HepG2 (cell line): ENCODE measurements around the gene PDE6H. TPM values are rescaled to one million over a fixed set of nuclear protein-coding genes. Genes with fewer than 3 reads are reported as not detected.

ENCODE experiments used
- ATAC-seq: fragments of 200-7000 bp; cut with Tn5 transposase; 3 replicates; pipeline ENCODE4 v1.9.1; 2020; ENCODE audit warnings: mild to moderate bottlenecking, moderate library complexity
- BruUV-seq: library from RNA; stranded (reverse); fragments of 400-500 nt; replicated peaks from 2 replicates; lab custom pipeline; 2021; lab: Mats Ljungman, UMichigan
- CTCF ChIA-PET: fragments of 300-600 bp; formaldehyde crosslinking; extraction: SDS; loops from one replicate; lab custom pipeline; 2021; ENCODE audit warnings: low total read pairs, inconsistent platforms, low intra/inter-chr PET ratio; lab: Yijun Ruan, JAX
- POLR2A ChIA-PET: fragments of 350-600 bp; sonication (Branson Sonifier 250); formaldehyde crosslinking; loops from one replicate; lab custom pipeline; 2020; ENCODE audit warnings: antibody characterized with exemption, inconsistent platforms; lab: Yijun Ruan, JAX
- DNase-seq: peaks from one replicate; pipeline ENCODE4 v3.0.0-alpha.2; 2015; ENCODE audit warnings: low spot score
- FAIRE-seq: peaks from 3 replicates; lab custom pipeline; 2011; peaks lifted over from hg19 to GRCh38; lab: Jason Lieb, UNC
- H2AFZ ChIP-seq: one replicate; pipeline ENCODE4 v1.6.1; 2011; ENCODE audit warnings: low read length, inconsistent platforms
- H3K27ac ChIP-seq: fragments of 300-600 bp; 3 replicates; pipeline ENCODE4 v1.8.0; 2011; ENCODE audit warnings: mixed run types, mild to moderate bottlenecking, mixed read lengths, low read length, inconsistent platforms; ENCODE audit not compliant: insufficient read depth; ENCODE audit errors: extremely low read length
- H3K27me3 ChIP-seq, 2 experiments: fragments of 200-600 bp in 1 of 2; 2 replicates in 1 of 2; 3 replicates in 1 of 2; pipeline versions ENCODE4 v1.6.0 to v1.8.0; 2011; ENCODE audit warnings: low read length in 2 of 2, mild to moderate bottlenecking in 2 of 2, moderate library complexity in 2 of 2, inconsistent platforms in 1 of 2; ENCODE audit not compliant: insufficient read depth in 2 of 2, control insufficient read depth in 1 of 2
- H3K36me3 ChIP-seq, 2 experiments: fragments of 200-600 bp in 1 of 2; replicated peaks in 1 of 2; 2 replicates in 1 of 2; 3 replicates in 1 of 2; pipeline versions ENCODE4 v1.5.1 to v1.8.0; 2011; ENCODE audit warnings: low read length in 2 of 2, inconsistent platforms in 1 of 2; ENCODE audit not compliant: insufficient read depth in 2 of 2, control insufficient read depth in 1 of 2
- H3K4me1 ChIP-seq: 2 replicates; pipeline ENCODE4 v1.5.1; 2012; ENCODE audit warnings: low read length, inconsistent platforms; ENCODE audit not compliant: insufficient read depth
- H3K4me2 ChIP-seq: 2 replicates; pipeline ENCODE4 v1.6.0; 2011; ENCODE audit warnings: low read depth, low read length, inconsistent platforms
- H3K4me3 ChIP-seq, 3 experiments: fragments of 200-600 bp in 1 of 3; sonication (generic), shearing (Covaris generic) in 1 of 3; replicated peaks in 1 of 3; 2 replicates each; pipeline ENCODE4 v1.5.1; 2011 to 2016; ENCODE audit warnings: low read length in 3 of 3, inconsistent platforms in 2 of 3, low read depth in 2 of 3, mild to moderate bottlenecking in 2 of 3, control low read depth in 1 of 3, mixed read lengths in 1 of 3; ENCODE audit not compliant: insufficient read depth in 1 of 3
- H3K79me2 ChIP-seq: one replicate; pipeline ENCODE4 v1.6.1; 2011; ENCODE audit warnings: low read length, inconsistent platforms; ENCODE audit not compliant: insufficient read depth
- H3K9ac ChIP-seq: 2 replicates; pipeline ENCODE4 v1.6.0; 2011; ENCODE audit warnings: mild to moderate bottlenecking, low read depth, low read length, inconsistent platforms; ENCODE audit not compliant: insufficient read depth
- H3K9me3 ChIP-seq: 2 replicates; pipeline ENCODE4 v1.5.1; 2012; ENCODE audit warnings: mild to moderate bottlenecking, low read length
- H4K20me1 ChIP-seq: 2 replicates; pipeline ENCODE4 v1.6.0; 2011; ENCODE audit warnings: inconsistent platforms, mild to moderate bottlenecking, low read length, moderate library complexity; ENCODE audit not compliant: insufficient read depth
- CAMTA2 ChIP-seq: sonication (generic); formaldehyde crosslinking; IDR thresholded peaks from 2 replicates; pipeline ENCODE4 v1.4.0; 2020; ENCODE audit warnings: mild to moderate bottlenecking, missing genetic modification reagents, borderline replicate concordance
- DDIT3 ChIP-seq: sonication (generic); formaldehyde crosslinking; IDR thresholded peaks from 2 replicates; pipeline ENCODE4 v1.4.0; 2020; ENCODE audit warnings: mild to moderate bottlenecking, missing genetic modification reagents
- GTF3A ChIP-seq: sonication (generic); formaldehyde crosslinking; conservative IDR thresholded peaks from 2 replicates; pipeline ENCODE4 v1.4.0; 2020; ENCODE audit warnings: mild to moderate bottlenecking, missing genetic modification reagents
- HNF4G ChIP-seq, 2 experiments: sonication (generic) in 1 of 2; formaldehyde crosslinking in 1 of 2; IDR thresholded peaks; 2 replicates each; pipeline versions ENCODE4 v1.4.0 to v1.6.1; 2011 to 2020; ENCODE audit warnings: borderline replicate concordance in 2 of 2, low read depth in 2 of 2, mild to moderate bottlenecking in 2 of 2, low read length in 1 of 2, missing genetic modification reagents in 1 of 2, moderate library complexity in 1 of 2
- HOMEZ ChIP-seq: IDR thresholded peaks from 2 replicates; pipeline ENCODE4 v1.6.1; 2016; ENCODE audit warnings: low read depth
- POLR2AphosphoS2 ChIP-seq: IDR thresholded peaks from 2 replicates; pipeline ENCODE4 v1.6.1; 2011; ENCODE audit warnings: low read depth, low read length, improper control_type of control experiment
- RFXAP ChIP-seq: sonication (generic); formaldehyde crosslinking; IDR thresholded peaks from 2 replicates; pipeline ENCODE4 v1.4.0; 2020; ENCODE audit warnings: missing genetic modification reagents, borderline replicate concordance
- SATB2 ChIP-seq: sonication (generic); formaldehyde crosslinking; IDR thresholded peaks from 2 replicates; pipeline ENCODE4 v1.5.0; 2020; ENCODE audit warnings: missing genetic modification reagents
- ZFP36 ChIP-seq: fragments of 150-350 bp; IDR thresholded peaks from 2 replicates; pipeline ENCODE4 v1.6.1; 2018; ENCODE audit warnings: borderline replicate concordance, low read length, low read depth; ENCODE audit not compliant: partially characterized antibody
- ZNF687 ChIP-seq: sonication (generic); formaldehyde crosslinking; IDR thresholded peaks from 2 replicates; pipeline ENCODE4 v1.5.1; 2020; ENCODE audit warnings: mild to moderate bottlenecking, missing genetic modification reagents, moderate library complexity
- ZNF709 ChIP-seq: sonication (generic); formaldehyde crosslinking; IDR thresholded peaks from 2 replicates; pipeline ENCODE4 v1.5.0; 2020; ENCODE audit warnings: mild to moderate bottlenecking, missing genetic modification reagents
- ZNF740 ChIP-seq: sonication (generic); formaldehyde crosslinking; IDR thresholded peaks from 2 replicates; pipeline ENCODE4 v1.4.0; 2020; ENCODE audit warnings: missing genetic modification reagents
- ZNF749 ChIP-seq: sonication (generic); formaldehyde crosslinking; IDR thresholded peaks from 2 replicates; pipeline ENCODE4 v1.8.0; 2022; ENCODE audit warnings: mild to moderate bottlenecking, missing genetic modification reagents, moderate library complexity, borderline replicate concordance
- WGBS: methylation state at CpG from one replicate; pipeline ENCODE4 v1.1.6; 2017; ENCODE audit warnings: low lambda C conversion rate; 5-methylcytosine and 5-hydroxymethylcytosine counted together
- in situ Hi-C: cut with HindIII; loops from 2 replicates; pipeline ENCODE4 v1.10.0; 2017; ENCODE audit warnings: low pct_unique_long_range_greater_than_20kb; ENCODE audit not compliant: extremely low pct_ligation_motif_present
- intact Hi-C: fragments of 100-400 bp; cut with micrococcal nuclease; formaldehyde crosslinking; loops from one replicate; pipeline ENCODE4 v1.10.0; 2022; ENCODE audit not compliant: unreplicated experiment
- polyA plus RNA-seq, 8 experiments: library from polyadenylated mRNA; depleted of rRNA in 3 of 8; stranded (reverse) in 7 of 8; unstranded in 1 of 8; fragments of >200 nt; fragmentation: Illumina TruSeq in 4 of 8; extraction: Trizol in 4 of 8; gene quantifications; 2 replicates each; pipeline versions ENCODE4 v1.2.1 to v1.2.3, GENCODE V29; 2011 to 2016; ENCODE audit warnings: low read depth in 4 of 8, missing spikeins in 1 of 8, mixed read lengths in 1 of 8; ENCODE audit not compliant: insufficient read depth in 1 of 8
- total RNA-seq, 5 experiments: library from RNA; depleted of rRNA; stranded (reverse); fragments of >200 nt; fragmentation: Illumina TruSeq; extraction: Trizol; gene quantifications; 2 replicates each; pipeline ENCODE4 v1.2.3, GENCODE V29; 2016; ENCODE audit warnings: low read depth in 1 of 5

Gene PDE6H
- total and polyA plus RNA-seq, 2 of the 13 experiments (the other 11 are each of a cell fraction or from before 2014, with no cell fraction given), result not detected

GRCh38 chr12:15015121-15015520 is 42.3 kb downstream of the PDE6H start:
- ATAC-seq, result no peak
- Histone ChIP-seq H3K27ac (no peak overlapping the region), H3K9me3 (no peaks in the 10 kb centered on the region), H3K79me2 (no peaks in the 10 kb centered on the region), H3K4me3 (no peak overlapping the region), H3K4me2 (no peak overlapping the region), H3K36me3 (no peaks in the 10 kb centered on the region), H3K9ac (no peak overlapping the region), H3K4me1 (no peaks in the 10 kb centered on the region), H4K20me1 (no peaks in the 10 kb centered on the region), H2AFZ (no peak overlapping the region), H3K27me3 (no peaks in the 10 kb centered on the region; a peak in 1 of 5 replicates)
- ChIA-PET CTCF (no interaction called here), POLR2A (no interaction called here)
- in situ Hi-C loops (no loop called here), intact Hi-C loops (no loop called here)
- BruUV-seq, result no TSS peak
- FAIRE-seq, result no peak
- TF ChIP-seq ZNF749 (CRISPR knock-in tag), result no peak
- TF ChIP-seq SATB2 (CRISPR knock-in tag), result no peak
- no peak for TF ChIP-seq HOMEZ (CRISPR knock-in tag)
- TF ChIP-seq ZFP36, result no peak
- no peak for TF ChIP-seq HNF4G (IDR thresholded peaks at IDR 0.05; ENCODE audit: borderline replicate concordance, low read depth, low read length)
- no peak for TF ChIP-seq HNF4G (CRISPR knock-in tag; IDR thresholded peaks at IDR 0.05; ENCODE audit: borderline replicate concordance, low read depth)
- TF ChIP-seq DDIT3, result no peak
- no peak for TF ChIP-seq ZNF709
- no peak for TF ChIP-seq GTF3A (CRISPR knock-in tag)
- no peak for TF ChIP-seq ZNF740 (CRISPR knock-in tag)
- no peak for TF ChIP-seq POLR2AphosphoS2
- TF ChIP-seq RFXAP (CRISPR knock-in tag), result no peak
- no peak for TF ChIP-seq CAMTA2 (CRISPR knock-in tag)
- TF ChIP-seq ZNF687 (CRISPR knock-in tag), result no peak
- 0% methylated on average over 1 of the region's 1 CpG for WGBS
- no peak for DNase-seq
